Hepatocyte (in vitro differentiated cells): Measurements from ENCODE around the gene VPS41.

ENCODE experiments used
- EZH2 ChIP-seq: fragments of 200-600 bp; sonication (generic); IDR thresholded peaks from 2 replicates; pipeline ENCODE4 v1.6.1; 2016; ENCODE audit warnings: antibody characterized with exemption, mild to moderate bottlenecking, borderline replicate concordance
- EZH2phosphoT487 ChIP-seq: fragments of 200-600 bp; sonication (generic); IDR thresholded peaks from one replicate; pipeline ENCODE4 v1.6.1; 2018; ENCODE audit warnings: antibody characterized with exemption, mild to moderate bottlenecking, low read depth, moderate library complexity; ENCODE audit not compliant: unreplicated experiment, severe bottlenecking
- TF ChIP-seq, protein P1 (sequence below): fragments of 200-600 bp; sonication (generic); IDR thresholded peaks from 2 replicates; pipeline ENCODE4 v1.5.1; 2016; ENCODE audit warnings: antibody characterized with exemption, mild to moderate bottlenecking; ENCODE audit not compliant: poor library complexity

DNA sequence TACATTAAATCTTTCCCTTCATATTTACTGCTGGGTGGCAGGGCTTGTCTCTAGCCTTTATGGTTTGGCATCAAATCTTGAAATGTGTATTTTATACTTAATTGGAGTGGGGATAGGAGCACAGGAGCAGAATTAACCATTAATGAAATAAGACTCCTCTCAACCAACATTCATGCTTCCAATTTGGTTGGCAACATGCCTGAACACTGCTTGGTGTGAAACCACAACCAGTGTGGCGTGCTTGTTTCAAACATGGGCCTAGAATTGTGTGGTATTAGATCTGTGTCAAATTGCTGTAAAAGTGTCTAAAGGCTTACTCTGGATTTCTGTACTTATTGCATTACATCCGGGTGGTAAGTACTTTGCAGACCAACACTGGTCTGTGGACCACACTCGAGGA, 25.1 kb upstream of the VPS41 start:
- TF ChIP-seq EZH2 (no peak), EZH2phosphoT487 (no peak)
- TF ChIP-seq, protein P1, sequence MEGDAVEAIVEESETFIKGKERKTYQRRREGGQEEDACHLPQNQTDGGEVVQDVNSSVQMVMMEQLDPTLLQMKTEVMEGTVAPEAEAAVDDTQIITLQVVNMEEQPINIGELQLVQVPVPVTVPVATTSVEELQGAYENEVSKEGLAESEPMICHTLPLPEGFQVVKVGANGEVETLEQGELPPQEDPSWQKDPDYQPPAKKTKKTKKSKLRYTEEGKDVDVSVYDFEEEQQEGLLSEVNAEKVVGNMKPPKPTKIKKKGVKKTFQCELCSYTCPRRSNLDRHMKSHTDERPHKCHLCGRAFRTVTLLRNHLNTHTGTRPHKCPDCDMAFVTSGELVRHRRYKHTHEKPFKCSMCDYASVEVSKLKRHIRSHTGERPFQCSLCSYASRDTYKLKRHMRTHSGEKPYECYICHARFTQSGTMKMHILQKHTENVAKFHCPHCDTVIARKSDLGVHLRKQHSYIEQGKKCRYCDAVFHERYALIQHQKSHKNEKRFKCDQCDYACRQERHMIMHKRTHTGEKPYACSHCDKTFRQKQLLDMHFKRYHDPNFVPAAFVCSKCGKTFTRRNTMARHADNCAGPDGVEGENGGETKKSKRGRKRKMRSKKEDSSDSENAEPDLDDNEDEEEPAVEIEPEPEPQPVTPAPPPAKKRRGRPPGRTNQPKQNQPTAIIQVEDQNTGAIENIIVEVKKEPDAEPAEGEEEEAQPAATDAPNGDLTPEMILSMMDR, result no peak
